Astrocyte (in vitro differentiated cells and primary cell): ENCODE measurements around the gene ATP6V0D1. TPM values are rescaled to one million over a fixed set of nuclear protein-coding genes. Genes with fewer than 3 reads are reported as not detected.

Experiments used
- DNase-seq: peaks from one replicate; pipeline ENCODE4 v3.0.0-alpha.2; 2010; ENCODE audit warnings: low read depth
- FAIRE-seq: peaks from 2 replicates; lab custom pipeline; 2011; peaks lifted over from hg19 to GRCh38; lab: Jason Lieb, UNC
- H2AFZ ChIP-seq: 2 replicates; pipeline ENCODE4 v1.6.0; 2012; ENCODE audit warnings: low read depth, low read length, inconsistent platforms
- H3K27ac ChIP-seq: 2 replicates; pipeline ENCODE4 v1.5.1; 2011; ENCODE audit warnings: low read depth, low read length, inconsistent platforms
- H3K27me3 ChIP-seq: 2 replicates; pipeline ENCODE4 v1.6.0; 2011; ENCODE audit warnings: low read length, inconsistent platforms; ENCODE audit not compliant: insufficient read depth
- H3K36me3 ChIP-seq: 2 replicates; pipeline ENCODE4 v1.5.1; 2011; ENCODE audit warnings: low read length, inconsistent platforms; ENCODE audit not compliant: insufficient read depth
- H3K4me1 ChIP-seq: 2 replicates; pipeline ENCODE4 v1.5.1; 2011; ENCODE audit warnings: low read length, inconsistent platforms; ENCODE audit not compliant: insufficient read depth
- H3K4me2 ChIP-seq: 2 replicates; pipeline ENCODE4 v1.6.0; 2012; ENCODE audit warnings: low read length, inconsistent platforms
- H3K4me3 ChIP-seq: 2 replicates; pipeline ENCODE4 v1.5.1; 2011; ENCODE audit warnings: low read depth, mild to moderate bottlenecking, low read length, inconsistent platforms; ENCODE audit not compliant: insufficient read depth
- H3K79me2 ChIP-seq: 2 replicates; pipeline ENCODE4 v1.6.0; 2012; ENCODE audit warnings: mild to moderate bottlenecking, low read length, inconsistent platforms; ENCODE audit not compliant: insufficient read depth
- H3K9ac ChIP-seq: 2 replicates; pipeline ENCODE4 v1.6.0; 2012; ENCODE audit warnings: mild to moderate bottlenecking, low read length, inconsistent platforms
- H3K9me3 ChIP-seq: 2 replicates; pipeline ENCODE4 v1.5.1; 2012; ENCODE audit warnings: low read depth, mild to moderate bottlenecking, low read length, inconsistent platforms; ENCODE audit not compliant: insufficient read depth
- H4K20me1 ChIP-seq: 2 replicates; pipeline ENCODE4 v1.6.0; 2012; ENCODE audit warnings: low read length, inconsistent platforms; ENCODE audit not compliant: insufficient read depth
- H3K27ac Mint-ChIP-seq: one replicate; pipeline ENCODE4 v1.8.0; 2021; ENCODE audit warnings: mild to moderate bottlenecking, mixed read lengths; ENCODE audit not compliant: unreplicated experiment
- H3K27me3 Mint-ChIP-seq: one replicate; pipeline ENCODE4 v1.8.0; 2021; ENCODE audit warnings: low read depth, mixed read lengths; ENCODE audit not compliant: unreplicated experiment
- H3K36me3 Mint-ChIP-seq: one replicate; pipeline ENCODE4 v1.8.0; 2021; ENCODE audit warnings: low read depth, mixed read lengths; ENCODE audit not compliant: unreplicated experiment
- H3K4me1 Mint-ChIP-seq: one replicate; pipeline ENCODE4 v1.8.0; 2021; ENCODE audit warnings: low read depth, mixed read lengths; ENCODE audit not compliant: unreplicated experiment
- H3K4me3 Mint-ChIP-seq: one replicate; pipeline ENCODE4 v1.8.0; 2021; ENCODE audit warnings: mild to moderate bottlenecking, moderate library complexity, mixed read lengths; ENCODE audit not compliant: unreplicated experiment
- H3K9me3 Mint-ChIP-seq: one replicate; pipeline ENCODE4 v1.8.0; 2021; ENCODE audit warnings: mild to moderate bottlenecking, mixed read lengths; ENCODE audit not compliant: unreplicated experiment
- EZH2 ChIP-seq: IDR thresholded peaks from 2 replicates; pipeline ENCODE4 v1.6.1; 2012; ENCODE audit warnings: mild to moderate bottlenecking, low read length, inconsistent platforms; ENCODE audit not compliant: insufficient read depth
- total RNA-seq: library from RNA; stranded (reverse); gene quantifications from 2 replicates; pipeline ENCODE4 v1.2.1, GENCODE V29; 2021
- TF ChIP-seq, protein P1 (sequence below): IDR thresholded peaks from 2 replicates; pipeline ENCODE4 v1.5.1; 2011; ENCODE audit warnings: low read depth, mild to moderate bottlenecking, inconsistent platforms, low read length, moderate library complexity; ENCODE audit not compliant: insufficient read depth

ATP6V0D1 gene
- total RNA-seq, 1 donor from 2014 or later: 114 TPM

DNA sequence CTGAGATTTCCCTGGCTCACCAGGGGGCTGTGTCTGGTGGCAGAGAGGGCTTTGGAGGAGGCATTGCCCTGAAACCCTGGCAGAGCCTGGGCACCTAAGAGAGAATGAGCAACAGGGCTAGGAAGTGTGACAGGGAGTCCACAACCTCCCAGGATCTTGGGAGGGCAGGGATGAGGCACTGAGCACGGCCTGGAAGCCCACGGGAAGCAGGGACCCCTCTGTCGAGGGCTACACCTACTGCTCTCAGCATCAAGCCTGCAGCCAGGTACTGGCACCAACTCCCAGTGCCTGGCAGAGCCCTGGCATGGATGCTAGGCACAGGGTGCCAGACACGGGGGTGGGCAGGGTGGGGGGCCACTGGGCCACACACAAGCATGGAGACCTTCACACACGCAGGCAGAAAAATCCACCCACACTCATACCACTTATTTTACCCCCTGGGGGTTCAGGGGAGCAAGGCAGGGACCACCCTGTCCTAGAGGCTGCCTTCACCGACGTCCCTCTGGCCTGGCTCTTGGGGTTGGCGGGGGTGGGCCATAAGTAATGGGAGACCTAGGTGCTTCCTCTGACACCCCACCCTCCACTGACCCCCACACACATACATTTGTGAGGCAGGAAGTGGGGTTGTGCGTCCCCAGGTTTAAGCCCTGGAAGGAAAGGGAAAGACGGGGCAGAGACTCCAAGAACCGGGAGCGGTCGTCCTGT, 51.0 kb downstream of the ATP6V0D1 start:
- H3K27ac ChIP-seq: no peak overlapping the region
- no peaks in the 10 kb centered on the region for H3K9me3 ChIP-seq
- peaks cover 23% of the 10 kb centered on the region for H4K20me1 ChIP-seq
- Mint-ChIP-seq H3K4me3 (peak overlapping the region; percentile 77), H3K4me1 (peaks cover 8% of the 10 kb centered on the region), H3K27ac (no peak overlapping the region), H3K9me3 (peaks cover 2% of the 10 kb centered on the region), H3K27me3 (peaks cover 51% of the 10 kb centered on the region), H3K36me3 (peaks cover 7% of the 10 kb centered on the region)
- H3K4me1 ChIP-seq: peaks cover 4% of the 10 kb centered on the region
- H2AFZ ChIP-seq: peak overlapping the region; percentile 56
- H3K36me3 ChIP-seq: no peaks in the 10 kb centered on the region
- H3K79me2 ChIP-seq: no peaks in the 10 kb centered on the region
- no peak for DNase-seq
- no peak overlapping the region for H3K9ac ChIP-seq
- peaks cover 34% of the 10 kb centered on the region for H3K27me3 ChIP-seq
- H3K4me3 ChIP-seq: no peak overlapping the region
- peak overlapping the region; percentile 78 for H3K4me2 ChIP-seq
- no peak for FAIRE-seq
- TF ChIP-seq EZH2: no peak
- TF ChIP-seq, protein P1, sequence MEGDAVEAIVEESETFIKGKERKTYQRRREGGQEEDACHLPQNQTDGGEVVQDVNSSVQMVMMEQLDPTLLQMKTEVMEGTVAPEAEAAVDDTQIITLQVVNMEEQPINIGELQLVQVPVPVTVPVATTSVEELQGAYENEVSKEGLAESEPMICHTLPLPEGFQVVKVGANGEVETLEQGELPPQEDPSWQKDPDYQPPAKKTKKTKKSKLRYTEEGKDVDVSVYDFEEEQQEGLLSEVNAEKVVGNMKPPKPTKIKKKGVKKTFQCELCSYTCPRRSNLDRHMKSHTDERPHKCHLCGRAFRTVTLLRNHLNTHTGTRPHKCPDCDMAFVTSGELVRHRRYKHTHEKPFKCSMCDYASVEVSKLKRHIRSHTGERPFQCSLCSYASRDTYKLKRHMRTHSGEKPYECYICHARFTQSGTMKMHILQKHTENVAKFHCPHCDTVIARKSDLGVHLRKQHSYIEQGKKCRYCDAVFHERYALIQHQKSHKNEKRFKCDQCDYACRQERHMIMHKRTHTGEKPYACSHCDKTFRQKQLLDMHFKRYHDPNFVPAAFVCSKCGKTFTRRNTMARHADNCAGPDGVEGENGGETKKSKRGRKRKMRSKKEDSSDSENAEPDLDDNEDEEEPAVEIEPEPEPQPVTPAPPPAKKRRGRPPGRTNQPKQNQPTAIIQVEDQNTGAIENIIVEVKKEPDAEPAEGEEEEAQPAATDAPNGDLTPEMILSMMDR: no peak

DNA sequence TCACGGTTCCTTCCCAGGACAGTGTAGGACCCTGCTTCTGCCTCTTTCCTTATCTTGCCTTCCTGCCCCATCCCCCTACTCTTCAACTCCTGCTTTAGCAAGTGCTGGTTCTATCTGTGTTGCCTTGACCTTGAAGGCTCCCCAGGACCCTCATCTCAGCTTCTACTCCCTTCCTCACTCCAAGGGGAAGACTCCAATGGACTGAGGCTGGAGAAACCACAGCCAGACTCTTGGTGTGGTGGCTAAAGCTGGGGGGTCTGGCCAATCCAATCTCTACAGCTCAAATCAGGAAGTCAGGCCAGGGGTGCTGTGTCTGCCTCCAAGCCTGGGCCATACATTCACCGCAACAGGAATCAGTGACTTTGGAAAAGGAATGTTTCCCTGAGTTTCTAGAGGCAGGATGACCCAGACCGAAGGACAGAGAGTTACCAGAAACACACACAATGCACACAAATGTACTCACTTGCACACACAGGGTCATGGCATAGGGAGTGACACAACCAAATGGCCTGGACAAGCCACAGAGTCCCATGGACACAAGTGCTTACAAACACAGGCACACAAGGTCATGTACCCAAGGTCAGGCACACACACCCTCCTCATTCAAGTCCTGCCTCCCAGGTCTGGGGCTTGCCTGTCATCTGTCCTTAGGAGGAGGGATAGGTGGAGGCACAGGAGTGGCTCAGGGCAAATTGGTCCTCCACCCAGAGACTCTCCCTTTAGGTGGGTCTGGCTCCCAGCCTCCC, 51.7 kb downstream of the ATP6V0D1 start:
- H3K9me3 ChIP-seq: no peaks in the 10 kb centered on the region
- TF ChIP-seq, protein P1: no peak
- no peak for TF ChIP-seq EZH2
- H3K4me2 ChIP-seq: no peak overlapping the region
- H3K4me3 ChIP-seq: no peak overlapping the region
- peaks cover 4% of the 10 kb centered on the region for H3K4me1 ChIP-seq
- H3K9ac ChIP-seq: no peak overlapping the region
- peaks cover 41% of the 10 kb centered on the region for H3K27me3 ChIP-seq
- peaks cover 23% of the 10 kb centered on the region for H4K20me1 ChIP-seq
- Mint-ChIP-seq H3K4me1 (peaks cover 8% of the 10 kb centered on the region), H3K27me3 (peaks cover 55% of the 10 kb centered on the region), H3K4me3 (peak overlapping the region; percentile 34), H3K9me3 (peaks cover 2% of the 10 kb centered on the region), H3K36me3 (peaks cover 7% of the 10 kb centered on the region), H3K27ac (no peak overlapping the region)
- H3K79me2 ChIP-seq: no peaks in the 10 kb centered on the region
- no peaks in the 10 kb centered on the region for H3K36me3 ChIP-seq
- no peak for DNase-seq
- no peak overlapping the region for H2AFZ ChIP-seq
- no peak overlapping the region for H3K27ac ChIP-seq
- FAIRE-seq: no peak
